IgD-negative memory B cell (primary cell): Measurements from ENCODE around the gene PROSER2. TPM values are rescaled to one million over a fixed set of nuclear protein-coding genes. Genes with fewer than 3 reads are reported as not detected.

Source experiments
- H3K27ac Mint-ChIP-seq, 3 donors: one replicate each; pipeline ENCODE4 v1.8.0; 2020 to 2022; ENCODE audit warnings: mild to moderate bottlenecking in 3 of 3, mixed read lengths in 3 of 3, moderate library complexity in 1 of 3
- H3K27me3 Mint-ChIP-seq: one replicate; pipeline ENCODE4 v1.8.0; 2021; ENCODE audit warnings: mixed read lengths
- H3K36me3 Mint-ChIP-seq: one replicate; pipeline ENCODE4 v1.8.0; 2020; ENCODE audit warnings: mild to moderate bottlenecking, mixed read lengths
- H3K4me1 Mint-ChIP-seq, 3 donors: one replicate each; pipeline ENCODE4 v1.8.0; 2020 to 2022; ENCODE audit warnings: mixed read lengths in 3 of 3, mild to moderate bottlenecking in 1 of 3
- H3K4me3 Mint-ChIP-seq, 4 donors: one replicate each; pipeline ENCODE4 v1.8.0; 2020 to 2022; ENCODE audit warnings: mild to moderate bottlenecking in 4 of 4, mixed read lengths in 4 of 4, moderate library complexity in 3 of 4
- H3K9me3 Mint-ChIP-seq, 3 donors: one replicate each; pipeline ENCODE4 v1.8.0; 2020 to 2021; ENCODE audit warnings: mixed read lengths in 3 of 3, mild to moderate bottlenecking in 1 of 3
- polyA plus RNA-seq: library from polyadenylated mRNA; unstranded; fragments of 300-500 nt; fragmentation: Illumina TruSeq; gene quantifications from one replicate; pipeline ENCODE4 v1.2.3, GENCODE V29; 2021

Gene PROSER2
- polyA plus RNA-seq, 1 donor from 2014 or later, result not detected

DNA sequence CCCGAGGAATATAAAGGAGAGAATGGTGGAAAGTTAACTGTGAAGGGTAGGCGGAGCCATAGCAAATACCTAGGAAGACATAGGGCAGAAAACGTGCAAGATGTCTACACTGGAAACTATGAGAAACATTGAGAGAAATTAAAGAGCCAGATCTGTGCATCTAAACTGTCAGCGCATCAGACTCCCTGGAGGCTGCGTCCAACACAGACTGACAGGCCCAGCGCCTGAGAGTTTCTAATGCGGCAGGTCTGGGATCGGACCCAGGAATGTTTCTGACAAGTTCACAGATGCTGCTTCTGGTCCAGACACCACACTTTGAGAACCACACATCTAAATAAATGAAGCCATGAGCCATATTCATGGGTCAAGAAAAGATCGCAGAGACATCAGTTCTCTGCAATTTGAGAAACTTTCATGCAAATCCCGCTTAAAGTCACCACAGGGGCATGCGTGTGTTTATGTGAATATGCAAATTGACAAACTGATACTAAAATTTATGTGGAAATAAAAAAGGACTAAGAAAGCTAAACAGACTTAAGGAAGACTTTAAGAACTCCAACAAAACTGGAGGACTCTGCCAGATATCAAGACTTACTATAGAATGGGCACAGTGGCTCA is 38.8 kb downstream of the PROSER2 start:
- Mint-ChIP-seq H3K4me1 (peaks cover 5 to 11% (median 8%) of the 10 kb centered on the region in 3 donors), H3K9me3 (no peaks in the 10 kb centered on the region), H3K4me3 (no peak overlapping the region), H3K36me3 (no peaks in the 10 kb centered on the region), H3K27me3 (no peaks in the 10 kb centered on the region), H3K27ac (no peak overlapping the region)

DNA sequence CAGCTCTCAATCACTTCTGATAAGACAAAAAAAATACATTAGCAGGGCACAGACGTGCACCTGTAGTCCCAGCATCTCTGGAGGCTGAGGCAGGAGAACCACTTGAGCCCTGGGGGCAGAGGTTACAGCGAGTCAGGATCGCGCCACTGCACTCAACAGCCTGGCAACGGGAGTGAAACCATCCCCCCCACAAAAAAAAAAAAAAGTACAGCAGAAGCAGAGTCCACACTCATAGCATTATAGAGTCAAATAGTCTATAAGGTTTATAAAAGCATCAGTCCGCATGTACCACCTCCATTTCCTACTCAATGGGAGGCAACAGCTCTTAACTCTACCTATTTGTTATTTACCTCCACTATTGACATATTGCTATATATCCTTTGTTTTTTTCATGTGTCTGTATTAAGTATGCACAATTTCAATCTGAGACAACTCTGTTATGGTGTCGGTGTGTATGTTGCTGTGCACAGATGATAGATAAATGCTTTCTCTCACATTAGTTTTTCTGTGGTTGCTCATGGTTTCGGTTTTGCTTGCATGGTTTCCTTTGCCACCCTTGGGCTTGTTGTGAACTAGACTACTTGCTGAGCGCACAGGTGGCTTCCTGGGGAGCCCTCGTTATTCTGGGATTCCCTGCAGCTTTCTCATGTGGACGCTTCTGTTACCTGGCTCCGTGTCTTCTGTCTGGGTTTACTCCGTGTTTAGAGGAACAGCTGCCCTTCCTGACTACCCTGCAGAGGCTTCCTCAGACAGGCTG is 40.4 kb downstream of the PROSER2 start:
- no peaks in the 10 kb centered on the region for H3K9me3 Mint-ChIP-seq
- no peaks in the 10 kb centered on the region for H3K27me3 Mint-ChIP-seq
- H3K4me3 Mint-ChIP-seq, result peak overlapping the region in 3 of 4 donors; percentile 21 to 83 (median 72)
- peaks cover 7 to 11% (median 8%) of the 10 kb centered on the region in 3 donors for H3K4me1 Mint-ChIP-seq
- H3K36me3 Mint-ChIP-seq, result no peaks in the 10 kb centered on the region
- peak overlapping the region in 1 of 3 donors; percentile 87 for H3K27ac Mint-ChIP-seq

DNA sequence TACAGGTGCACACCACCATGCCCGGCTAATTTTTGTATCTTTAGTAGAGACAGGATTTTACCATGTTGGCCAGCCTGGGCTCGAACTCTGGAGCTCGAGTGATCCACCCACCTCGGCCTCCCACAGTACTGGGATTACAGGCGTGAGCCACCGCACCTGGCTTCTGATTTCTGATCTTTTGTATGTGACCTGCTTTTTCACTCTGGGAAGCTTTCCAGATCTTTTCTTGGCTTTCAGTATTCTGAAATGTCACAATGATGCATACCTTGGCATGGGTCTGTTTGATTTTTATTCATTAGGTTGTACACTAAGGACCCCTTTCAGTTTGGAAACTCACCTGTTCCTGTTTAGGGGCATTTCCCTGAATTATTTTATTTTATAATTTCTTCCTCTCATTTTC is 41.6 kb downstream of the PROSER2 start:
- H3K27me3 Mint-ChIP-seq, result no peaks in the 10 kb centered on the region
- no peaks in the 10 kb centered on the region for H3K36me3 Mint-ChIP-seq
- H3K4me1 Mint-ChIP-seq, result peaks cover 7 to 11% (median 8%) of the 10 kb centered on the region in 3 donors
- H3K27ac Mint-ChIP-seq, result no peak overlapping the region
- no peaks in the 10 kb centered on the region for H3K9me3 Mint-ChIP-seq
- H3K4me3 Mint-ChIP-seq, result no peak overlapping the region

DNA sequence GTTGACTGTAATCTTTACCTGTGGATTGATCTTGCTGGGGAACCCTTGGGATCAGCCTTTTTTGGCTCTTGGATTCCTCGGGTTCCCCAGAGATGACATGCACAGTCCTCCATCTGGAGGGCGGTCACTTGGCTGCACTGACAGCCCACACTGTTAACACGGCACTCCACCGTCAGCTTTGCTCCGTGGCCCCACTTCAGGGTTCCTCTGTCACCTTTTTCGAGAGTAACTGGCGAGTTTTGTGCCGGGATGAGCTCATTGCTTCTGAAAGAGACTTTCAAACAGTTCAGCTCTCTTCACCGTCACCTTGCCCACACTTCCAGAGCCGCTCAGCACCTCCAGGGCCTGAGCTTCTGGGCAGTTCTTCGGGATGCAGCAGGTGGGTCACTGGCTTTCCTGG is 42.4 kb downstream of the PROSER2 start:
- Mint-ChIP-seq H3K4me1 (peaks cover 7 to 11% (median 8%) of the 10 kb centered on the region in 3 donors), H3K9me3 (no peaks in the 10 kb centered on the region), H3K27ac (no peak overlapping the region), H3K27me3 (no peaks in the 10 kb centered on the region), H3K36me3 (no peaks in the 10 kb centered on the region), H3K4me3 (no peak overlapping the region)

DNA sequence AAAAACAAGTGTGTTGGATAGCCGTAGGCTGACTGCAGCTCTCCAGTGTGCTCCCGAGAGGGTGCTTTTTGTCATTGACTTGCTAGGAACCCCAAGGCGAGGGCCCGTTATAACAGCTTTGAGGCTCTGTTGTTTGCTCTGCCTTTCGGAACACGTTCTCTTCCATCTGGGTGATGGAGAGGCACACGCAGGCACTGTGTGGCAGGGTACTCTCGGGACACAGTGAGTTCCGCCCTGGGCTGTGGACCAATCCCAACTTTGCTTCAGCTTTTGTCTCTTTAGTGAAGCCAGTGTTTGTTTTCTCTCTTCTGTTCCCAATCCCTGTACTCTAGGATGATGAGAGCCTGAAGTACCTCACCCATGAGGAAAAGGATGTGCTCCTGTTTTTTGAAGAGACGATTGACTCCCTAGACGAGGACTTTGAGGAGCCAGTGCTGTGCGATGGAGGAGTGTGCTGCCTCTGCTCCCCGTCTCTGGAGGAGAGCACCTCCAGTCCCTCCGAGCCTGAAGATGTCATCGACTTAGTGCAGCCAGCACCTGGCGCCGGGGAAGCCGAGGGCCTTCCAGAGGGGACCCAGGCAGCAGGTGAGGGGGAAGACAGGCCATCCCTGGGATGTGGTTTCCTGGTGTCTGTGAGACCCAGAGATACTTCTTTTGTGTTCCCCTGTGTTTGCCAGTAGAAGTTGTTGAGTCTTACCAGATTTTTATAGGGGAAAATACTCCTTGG is 43.2 kb downstream of the PROSER2 start:
- Mint-ChIP-seq H3K27ac (peak overlapping the region in 1 of 3 donors; percentile 57), H3K27me3 (peaks cover 1% of the 10 kb centered on the region), H3K4me1 (peaks cover 8 to 11% (median 10%) of the 10 kb centered on the region in 3 donors)

DNA sequence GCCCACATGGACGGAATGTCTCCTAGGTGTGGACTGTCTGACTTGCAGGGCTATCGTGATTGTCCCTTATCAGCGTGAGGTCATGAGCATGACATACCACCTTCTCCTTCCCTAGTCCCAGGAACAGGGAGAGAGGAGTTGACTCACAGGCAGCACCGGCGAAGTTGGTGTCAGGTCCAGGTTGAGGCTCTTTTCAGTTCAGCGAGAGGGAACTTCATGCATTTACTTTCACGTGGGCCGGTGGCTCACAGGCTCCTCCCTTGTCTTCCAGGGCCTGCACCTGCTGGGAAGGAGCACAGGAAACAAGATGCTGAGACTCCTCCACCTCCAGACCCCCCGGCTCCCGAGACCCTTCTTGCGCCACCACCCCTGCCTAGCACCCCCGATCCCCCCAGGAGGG is 46.1 kb downstream of the PROSER2 start:
- Mint-ChIP-seq H3K4me3 (no peak overlapping the region), H3K4me1 (peaks cover 0 to 6% (median 1%) of the 10 kb centered on the region in 3 donors), H3K9me3 (no peaks in the 10 kb centered on the region), H3K27ac (no peak overlapping the region), H3K27me3 (peaks cover 8% of the 10 kb centered on the region), H3K36me3 (no peaks in the 10 kb centered on the region)

More for the DNA sequence above, 43.2 kb downstream of the PROSER2 start:
- Mint-ChIP-seq H3K4me3 (no peak overlapping the region), H3K36me3 (no peaks in the 10 kb centered on the region), H3K9me3 (no peaks in the 10 kb centered on the region)

DNA sequence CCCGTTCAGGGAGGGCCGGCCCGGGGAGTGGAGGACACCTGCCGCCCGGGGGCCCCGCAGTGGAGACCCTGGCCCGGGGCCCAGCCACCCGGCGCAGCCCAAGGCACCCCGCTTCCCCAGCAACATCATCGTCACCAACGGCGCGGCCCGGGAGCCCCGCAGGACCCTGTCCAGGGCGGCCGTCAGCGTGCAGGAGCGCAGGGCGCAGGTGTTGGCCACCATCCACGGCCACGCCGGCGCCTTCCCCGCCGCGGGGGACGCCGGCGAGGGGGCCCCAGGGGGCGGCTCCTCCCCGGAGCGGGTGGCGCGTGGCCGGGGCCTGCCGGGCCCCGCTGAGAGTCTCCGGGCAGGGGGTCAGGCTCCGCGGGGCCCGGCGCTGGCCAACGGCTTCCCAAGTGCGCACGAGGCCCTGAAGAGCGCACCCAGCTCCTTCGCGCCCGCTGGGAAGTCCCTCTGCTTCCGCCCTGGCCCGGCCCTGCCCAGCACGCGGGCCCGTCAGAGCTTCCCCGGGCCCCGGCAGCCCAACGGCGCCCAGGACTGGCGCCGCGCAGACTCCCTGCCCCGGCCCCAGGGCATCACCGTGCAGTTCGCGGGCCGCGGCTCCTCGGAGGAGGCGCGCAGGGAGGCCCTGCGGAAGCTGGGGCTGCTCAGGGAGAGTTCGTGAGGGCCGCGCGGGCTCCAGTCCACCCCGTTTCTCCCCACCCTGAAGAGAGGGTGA is 46.7 kb downstream of the PROSER2 start:
- H3K27ac Mint-ChIP-seq, result no peak overlapping the region
- H3K4me3 Mint-ChIP-seq, result no peak overlapping the region

DNA sequence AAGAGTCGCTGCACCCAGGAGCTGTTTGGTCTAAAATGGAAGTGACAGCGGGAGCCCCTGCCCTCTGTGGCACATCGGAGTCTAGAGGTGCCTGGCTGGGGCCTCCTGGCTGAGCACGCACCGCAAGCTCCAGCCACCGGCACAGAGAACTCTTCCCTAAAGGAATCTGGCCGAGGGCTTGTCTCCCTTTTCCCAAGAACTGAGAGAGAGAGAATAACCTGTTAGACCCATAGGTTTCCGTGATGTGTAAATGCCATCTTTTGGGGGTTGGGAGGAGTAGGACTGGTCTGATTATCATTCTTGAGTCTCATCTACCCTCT is 47.3 kb downstream of the PROSER2 start:
- peaks cover 8% of the 10 kb centered on the region for H3K27me3 Mint-ChIP-seq
- no peak overlapping the region for H3K27ac Mint-ChIP-seq
- no peaks in the 10 kb centered on the region for H3K9me3 Mint-ChIP-seq
- H3K4me3 Mint-ChIP-seq, result no peak overlapping the region
- peaks cover 0 to 4% (median 0%) of the 10 kb centered on the region in 3 donors for H3K4me1 Mint-ChIP-seq
- H3K36me3 Mint-ChIP-seq, result no peaks in the 10 kb centered on the region

More for the DNA sequence above, 46.7 kb downstream of the PROSER2 start:
- Mint-ChIP-seq H3K9me3 (no peaks in the 10 kb centered on the region), H3K36me3 (no peaks in the 10 kb centered on the region), H3K4me1 (peaks cover 0 to 4% (median 0%) of the 10 kb centered on the region in 3 donors), H3K27me3 (peaks cover 8% of the 10 kb centered on the region)

DNA sequence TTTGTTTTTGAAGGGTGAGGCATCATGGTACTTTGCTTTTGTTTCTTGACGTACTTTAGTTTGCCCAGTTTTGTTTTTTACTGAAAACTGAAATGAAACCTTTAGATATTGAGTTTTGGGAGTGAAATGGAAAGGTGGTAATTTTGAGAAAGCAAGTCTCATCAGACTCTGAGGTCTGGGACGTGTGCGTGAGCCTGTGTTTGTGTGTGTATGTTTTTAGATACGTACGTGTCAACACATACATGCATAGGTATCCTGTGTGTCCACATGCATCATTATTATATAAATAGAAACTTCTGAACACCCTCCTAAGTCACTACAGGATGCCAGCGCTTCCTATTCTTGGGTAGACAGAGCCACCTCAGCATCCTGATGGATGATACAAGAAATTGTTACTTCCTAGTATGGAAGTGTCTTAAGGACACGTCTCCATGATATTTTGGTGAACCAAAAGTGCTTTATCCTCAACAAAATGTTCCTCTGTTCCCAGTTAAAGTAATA is 47.8 kb downstream of the PROSER2 start:
- Mint-ChIP-seq H3K4me1 (peaks cover 0 to 4% (median 0%) of the 10 kb centered on the region in 3 donors), H3K9me3 (no peaks in the 10 kb centered on the region), H3K27ac (no peak overlapping the region), H3K4me3 (no peak overlapping the region), H3K27me3 (peaks cover 8% of the 10 kb centered on the region), H3K36me3 (no peaks in the 10 kb centered on the region)

DNA sequence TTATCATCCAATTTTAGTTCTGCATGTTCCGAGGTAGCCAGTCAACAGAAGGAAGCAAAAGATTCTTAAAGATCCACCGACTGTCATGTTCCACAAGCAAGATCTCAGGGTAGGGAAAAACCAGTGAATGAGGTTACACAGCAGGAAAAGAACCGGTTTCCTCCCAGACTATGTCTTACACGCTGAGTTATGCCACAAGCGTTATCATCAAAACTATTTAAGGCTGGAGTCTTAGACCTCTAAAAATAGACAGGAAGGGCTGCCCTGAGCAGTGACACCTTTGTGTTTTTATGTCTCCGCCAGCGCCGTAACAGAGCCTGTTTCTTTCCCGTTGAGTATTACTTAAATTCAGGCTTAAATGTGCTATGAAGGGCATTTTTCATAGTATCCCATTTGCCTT is 48.3 kb downstream of the PROSER2 start:
- Mint-ChIP-seq H3K27me3 (peaks cover 8% of the 10 kb centered on the region), H3K36me3 (no peaks in the 10 kb centered on the region), H3K4me3 (peak overlapping the region in 1 of 4 donors; percentile 0), H3K9me3 (no peaks in the 10 kb centered on the region), H3K27ac (no peak overlapping the region), H3K4me1 (peaks cover 0 to 4% (median 0%) of the 10 kb centered on the region in 3 donors)

DNA sequence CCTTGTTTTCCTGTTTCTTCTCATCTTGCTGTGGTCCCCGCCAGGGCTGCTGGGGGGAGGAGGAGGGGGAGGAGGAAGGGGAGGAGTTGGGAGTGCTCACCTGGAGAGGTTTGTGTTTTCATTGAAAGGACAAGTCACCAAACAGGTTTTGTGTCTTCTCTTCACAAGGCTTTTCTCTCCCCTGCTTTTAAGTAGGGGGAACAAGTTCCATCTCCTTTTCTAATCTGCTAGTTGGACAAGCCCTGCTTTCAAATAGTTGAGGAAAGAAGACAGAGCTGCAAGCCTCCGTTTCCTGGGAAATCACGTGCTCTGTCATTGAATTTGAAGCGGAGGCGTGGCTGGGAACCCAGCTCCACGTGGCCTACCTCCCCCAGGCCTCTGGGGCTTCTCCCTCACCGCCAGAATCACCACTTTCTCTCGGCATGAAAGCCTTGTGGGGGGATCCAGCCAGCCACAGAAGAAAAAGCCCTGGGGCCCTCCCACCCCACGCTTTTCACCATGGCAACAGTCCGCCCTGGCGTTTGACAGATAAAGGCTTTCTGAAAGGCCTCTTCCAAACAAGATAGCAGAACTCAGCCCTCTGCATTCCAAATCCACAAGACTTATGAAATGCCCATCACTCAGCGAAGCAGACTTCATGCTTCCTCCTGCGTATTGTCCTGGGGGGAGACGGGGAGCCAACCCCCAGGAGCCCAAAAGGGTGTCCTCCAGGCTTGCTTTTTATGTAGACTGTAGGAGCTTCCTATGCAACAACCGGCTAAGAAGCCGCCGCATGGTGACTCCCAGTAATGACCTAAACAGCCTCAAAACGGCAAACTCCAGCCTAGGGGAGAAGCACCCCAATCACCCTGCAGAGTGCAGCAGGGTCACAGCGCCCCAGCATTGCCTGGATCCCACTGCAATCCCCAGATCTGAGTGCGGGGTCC is 51.7 kb downstream of the PROSER2 start:
- H3K27ac Mint-ChIP-seq, result no peak overlapping the region
- peaks cover 0 to 2% (median 0%) of the 10 kb centered on the region in 3 donors for H3K4me1 Mint-ChIP-seq
- H3K9me3 Mint-ChIP-seq, result no peaks in the 10 kb centered on the region
- peaks cover 11% of the 10 kb centered on the region for H3K27me3 Mint-ChIP-seq
- peak overlapping the region in 1 of 4 donors; percentile 45 for H3K4me3 Mint-ChIP-seq
- H3K36me3 Mint-ChIP-seq, result no peaks in the 10 kb centered on the region

DNA sequence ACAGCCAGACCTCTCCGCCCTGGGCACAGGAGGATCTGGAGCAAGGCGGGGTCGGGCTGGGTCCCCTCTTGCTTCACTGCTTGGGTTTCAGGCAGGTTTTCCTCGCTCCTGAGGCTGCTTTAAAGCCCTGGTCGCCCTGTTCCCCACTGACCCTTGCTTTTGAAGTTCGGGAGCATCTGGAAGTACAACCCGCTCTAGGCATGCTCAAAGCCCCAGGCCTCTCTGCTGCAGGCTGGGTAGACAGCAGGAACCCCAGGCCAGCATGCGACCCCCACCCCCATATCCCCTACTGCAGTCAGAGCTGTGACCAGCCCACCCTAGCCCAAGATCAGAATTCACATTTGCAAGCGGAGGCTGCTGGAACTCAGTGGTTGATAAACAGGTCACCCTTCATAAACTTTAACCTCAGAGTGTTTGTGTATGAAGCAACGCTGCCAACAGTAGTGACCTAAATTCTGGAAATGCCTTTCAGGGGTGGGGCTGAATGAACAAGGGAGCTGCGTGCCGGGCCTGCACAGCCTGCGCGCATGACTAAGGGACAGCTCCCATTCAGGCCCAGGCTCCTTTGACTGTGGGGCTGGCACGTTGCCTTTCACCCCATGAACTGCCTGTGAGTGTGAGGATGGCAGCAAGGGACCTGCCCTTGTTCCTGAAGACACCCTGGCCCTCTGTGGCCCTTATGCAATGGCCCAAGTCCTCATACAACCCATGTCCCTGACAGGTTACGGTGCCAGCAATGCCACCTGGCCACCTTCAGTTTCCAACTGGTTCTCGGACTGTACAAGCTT is 52.5 kb downstream of the PROSER2 start:
- H3K27me3 Mint-ChIP-seq, result peaks cover 11% of the 10 kb centered on the region
- no peaks in the 10 kb centered on the region for H3K9me3 Mint-ChIP-seq
- H3K4me1 Mint-ChIP-seq, result peaks cover 0 to 2% (median 0%) of the 10 kb centered on the region in 3 donors
- H3K36me3 Mint-ChIP-seq, result no peaks in the 10 kb centered on the region
- H3K27ac Mint-ChIP-seq, result no peak overlapping the region
- H3K4me3 Mint-ChIP-seq, result peak overlapping the region in 1 of 4 donors; percentile 45

DNA sequence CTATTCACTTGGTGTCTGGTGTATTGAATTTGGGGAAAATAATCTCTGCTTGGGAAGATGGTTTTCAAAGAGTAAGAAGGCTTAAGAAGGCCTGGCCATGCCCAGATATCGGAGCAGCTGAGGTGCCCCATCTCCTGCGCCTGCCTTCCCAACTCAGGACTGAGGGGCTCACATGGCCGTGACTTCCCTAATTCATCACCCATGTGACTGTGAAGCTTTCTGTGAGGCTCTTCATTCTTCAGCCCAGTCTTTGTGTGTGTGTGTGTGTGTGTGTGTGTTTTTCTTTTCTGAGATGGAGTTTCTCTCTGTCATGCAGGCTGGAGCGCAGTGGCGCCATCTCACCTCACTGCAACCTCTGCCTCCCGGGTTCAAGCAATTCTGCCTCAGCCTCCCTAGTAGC is 53.2 kb downstream of the PROSER2 start:
- H3K36me3 Mint-ChIP-seq, result no peaks in the 10 kb centered on the region
- H3K27ac Mint-ChIP-seq, result no peak overlapping the region
- no peak overlapping the region for H3K4me3 Mint-ChIP-seq
- H3K27me3 Mint-ChIP-seq, result peaks cover 10% of the 10 kb centered on the region
- H3K4me1 Mint-ChIP-seq, result no peaks in the 10 kb centered on the region
- no peaks in the 10 kb centered on the region for H3K9me3 Mint-ChIP-seq
